ENCODE measurements around the gene DMGDH.

Gene DMGDH

DNA sequence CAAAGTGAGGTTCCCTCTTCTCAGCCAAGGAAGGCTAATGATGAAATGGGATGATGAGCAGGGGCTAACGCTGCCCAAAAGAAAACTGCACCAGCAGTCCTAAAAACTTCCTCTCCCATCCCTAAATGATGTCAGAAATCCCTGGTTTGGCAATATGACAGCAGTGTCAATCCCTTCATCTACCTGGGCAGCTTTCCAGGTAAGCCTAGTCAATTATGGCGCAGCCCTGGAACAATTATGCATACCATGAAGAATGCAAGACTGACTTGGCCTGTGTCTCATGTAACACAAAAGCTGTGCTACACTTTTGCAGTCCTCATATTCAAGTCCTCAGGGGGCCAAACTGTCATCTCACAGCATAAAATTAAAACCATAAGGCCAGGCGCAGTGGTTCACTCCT lies 7.0 kb downstream of the DMGDH start:
- no peak for DNase-seq

- no peak for DNase-seq
These were observed 9.8 kb downstream of the DMGDH start for GRCh38 chr5:79059674-79060073.

- DNase-seq: no peak
These were observed 12.6 kb downstream of the DMGDH start for GRCh38 chr5:79056847-79057246.

DNA sequence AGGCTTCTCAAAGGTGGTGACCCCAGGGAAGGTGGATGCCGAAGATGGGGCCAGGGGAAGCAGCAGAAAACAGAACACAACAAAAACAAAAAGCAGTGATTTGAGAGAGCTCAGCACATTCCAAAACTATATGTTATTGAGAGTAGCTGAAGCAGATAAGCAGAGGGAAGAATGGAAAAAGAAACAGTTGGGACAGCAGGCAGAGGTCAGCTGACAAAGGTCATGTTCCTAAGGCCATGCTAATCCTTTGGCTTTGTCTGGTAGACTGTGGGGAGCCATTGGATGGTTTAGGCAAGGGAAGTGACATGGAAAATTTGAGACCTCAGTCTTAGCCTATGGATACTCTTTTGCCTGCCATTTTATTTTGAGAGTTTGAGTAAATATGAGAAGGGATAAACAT lies 14.5 kb downstream of the DMGDH start:
- DNase-seq: no peak

DNA sequence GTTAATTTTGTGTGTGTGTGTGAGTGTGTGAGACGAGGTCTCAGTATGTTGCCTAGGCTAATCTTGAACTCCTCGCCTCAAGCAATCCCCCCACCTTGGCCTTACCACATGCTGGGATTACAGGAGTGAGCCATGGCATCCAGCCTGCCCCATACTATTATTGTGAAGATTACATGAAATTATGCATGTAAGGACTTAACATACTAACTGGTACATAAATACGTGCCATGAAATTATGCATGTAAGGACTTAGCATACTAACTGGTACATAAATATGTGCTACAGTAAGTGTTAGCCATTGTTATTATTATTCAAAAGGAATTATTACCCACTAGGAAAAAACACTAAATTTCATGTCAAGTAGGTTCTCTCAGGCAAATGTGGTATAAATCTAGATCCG lies 16.2 kb downstream of the DMGDH start:
- no peak for DNase-seq

DNA sequence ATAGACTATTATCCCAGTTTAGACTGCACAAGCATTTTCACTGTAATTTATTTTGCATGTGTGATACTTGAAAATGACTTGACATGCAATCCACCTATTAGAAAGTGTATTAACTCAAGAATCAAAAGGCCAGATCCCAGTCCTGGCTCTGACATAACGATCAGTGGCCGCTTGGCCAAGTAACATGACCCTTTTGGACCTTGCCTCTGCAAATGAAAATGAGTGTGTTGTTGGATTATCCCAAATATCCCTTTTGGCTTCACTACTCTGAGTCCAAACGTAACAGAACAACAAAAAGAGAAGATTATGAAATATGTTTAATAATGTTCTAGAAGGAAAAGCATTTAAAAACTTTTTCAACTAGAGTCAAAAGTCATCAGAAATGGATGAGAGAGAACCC lies 19.0 kb downstream of the DMGDH start:
- DNase-seq: no peak

GRCh38 chr5:79048437-79048836 lies 21.0 kb downstream of the DMGDH start:
- no peak for DNase-seq

DNA sequence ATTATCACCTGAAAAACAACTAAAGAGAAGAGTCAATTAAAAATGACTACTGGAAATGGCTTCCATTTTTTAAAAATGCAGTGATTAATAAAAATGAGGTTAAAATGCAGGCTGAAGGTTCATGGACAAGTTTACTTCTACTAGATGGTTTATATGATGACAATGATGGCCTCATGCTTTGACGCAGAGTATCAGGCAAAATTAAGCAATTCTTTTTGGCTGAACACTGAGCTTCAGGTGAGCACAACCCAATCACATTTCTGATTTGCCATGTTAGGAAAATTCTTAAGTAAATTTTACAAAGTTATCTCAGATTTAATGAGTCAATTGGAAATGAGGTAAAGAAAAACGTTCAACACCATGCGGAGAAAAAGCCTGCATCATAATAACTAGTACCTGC lies 22.3 kb downstream of the DMGDH start:
- DNase-seq: no peak

DNA sequence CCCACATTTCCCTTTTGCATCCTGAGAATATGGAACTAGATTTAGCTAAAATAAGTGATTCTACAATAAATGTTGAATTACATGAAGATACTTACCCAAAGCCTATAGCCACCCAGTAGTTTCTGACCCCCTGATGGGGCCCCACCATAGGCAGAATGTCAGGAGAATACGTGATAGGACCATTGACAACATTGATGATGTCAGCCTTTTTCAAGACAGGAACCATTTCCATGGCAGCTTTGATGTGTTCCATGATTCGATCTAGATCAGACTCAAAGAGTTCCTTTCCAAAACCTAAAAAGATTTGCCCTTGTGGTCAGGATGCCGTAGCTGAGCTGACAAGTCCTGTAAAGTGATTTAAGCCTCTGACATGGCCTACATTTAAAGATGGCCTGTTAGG lies 27.3 kb downstream of the DMGDH start:
- no peak for DNase-seq

DNA sequence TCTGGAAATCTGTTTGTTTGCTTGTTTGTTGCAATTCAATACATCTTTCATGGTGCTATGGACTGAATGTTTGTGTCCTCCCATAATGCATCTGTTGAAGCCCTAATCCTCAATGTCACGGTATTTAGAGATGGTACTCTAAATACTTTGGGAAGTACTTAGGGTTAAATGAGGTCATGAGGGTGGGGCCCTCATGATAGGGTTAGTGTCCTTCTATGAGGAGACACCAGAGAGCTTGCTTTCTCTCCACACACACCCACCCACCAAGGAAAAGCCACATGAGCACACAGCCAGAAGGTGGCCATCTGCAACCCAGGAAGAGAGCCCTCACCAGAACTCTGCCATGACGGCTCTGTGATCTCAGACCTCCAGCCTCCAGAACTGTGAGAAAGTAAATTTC lies 32.7 kb downstream of the DMGDH start:
- no peak for DNase-seq

DNA sequence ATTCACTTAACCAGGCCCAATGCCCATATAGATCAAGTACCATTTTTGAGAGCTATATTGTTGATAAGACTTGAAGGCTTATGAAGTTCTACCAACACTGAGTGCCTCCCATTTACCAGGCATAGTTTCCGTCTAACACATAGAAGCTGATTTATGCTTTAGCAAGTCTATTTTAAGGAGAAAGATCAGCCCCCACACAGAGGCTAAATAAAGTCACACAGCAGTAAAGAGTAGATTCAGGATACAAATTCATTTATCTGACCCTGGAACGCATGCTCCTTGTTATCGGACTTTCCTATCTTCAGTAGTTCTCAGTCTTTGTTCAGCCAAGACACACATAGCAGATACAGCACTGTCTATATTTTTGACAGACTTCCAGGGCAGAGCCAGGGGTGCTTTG lies 34.2 kb downstream of the DMGDH start:
- no peak for DNase-seq

- no peak for DNase-seq
These were observed 36.7 kb downstream of the DMGDH start for GRCh38 chr5:79032782-79033181.

DNA sequence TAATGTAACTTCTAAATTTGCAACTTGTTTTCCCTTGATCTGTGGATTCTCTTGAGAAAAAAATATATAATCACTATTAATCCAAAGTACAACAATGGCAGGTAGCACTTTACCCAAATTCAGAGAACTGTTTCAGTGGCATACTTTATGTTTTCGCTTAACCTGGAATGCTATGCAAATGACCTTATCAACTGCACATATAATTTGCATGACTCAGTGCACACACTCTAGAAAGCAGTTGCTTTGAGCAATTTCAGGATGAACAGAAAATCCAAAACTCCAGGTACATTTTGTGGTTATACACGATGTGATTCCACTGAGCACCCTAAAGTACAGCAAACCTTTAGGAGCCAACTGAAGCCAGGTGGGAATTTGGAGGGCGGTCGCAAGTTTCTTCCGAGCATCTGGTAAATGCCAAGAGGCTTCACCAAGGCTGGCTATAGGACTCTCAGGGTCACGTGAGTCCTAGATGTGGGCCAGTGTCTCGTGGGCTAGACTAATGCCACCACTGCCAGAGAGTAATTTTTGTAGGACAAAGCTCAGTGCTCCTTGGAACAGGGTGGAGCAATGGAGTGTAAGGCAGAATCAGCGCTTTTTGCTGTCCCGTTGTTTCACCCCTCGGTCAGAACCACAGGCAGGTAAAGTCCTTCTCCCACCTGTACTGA lies 37.3 kb downstream of the DMGDH start:
- no peak for DNase-seq

- DNase-seq: no peak
These were observed 38.0 kb downstream of the DMGDH start for GRCh38 chr5:79031485-79031867.

DNA sequence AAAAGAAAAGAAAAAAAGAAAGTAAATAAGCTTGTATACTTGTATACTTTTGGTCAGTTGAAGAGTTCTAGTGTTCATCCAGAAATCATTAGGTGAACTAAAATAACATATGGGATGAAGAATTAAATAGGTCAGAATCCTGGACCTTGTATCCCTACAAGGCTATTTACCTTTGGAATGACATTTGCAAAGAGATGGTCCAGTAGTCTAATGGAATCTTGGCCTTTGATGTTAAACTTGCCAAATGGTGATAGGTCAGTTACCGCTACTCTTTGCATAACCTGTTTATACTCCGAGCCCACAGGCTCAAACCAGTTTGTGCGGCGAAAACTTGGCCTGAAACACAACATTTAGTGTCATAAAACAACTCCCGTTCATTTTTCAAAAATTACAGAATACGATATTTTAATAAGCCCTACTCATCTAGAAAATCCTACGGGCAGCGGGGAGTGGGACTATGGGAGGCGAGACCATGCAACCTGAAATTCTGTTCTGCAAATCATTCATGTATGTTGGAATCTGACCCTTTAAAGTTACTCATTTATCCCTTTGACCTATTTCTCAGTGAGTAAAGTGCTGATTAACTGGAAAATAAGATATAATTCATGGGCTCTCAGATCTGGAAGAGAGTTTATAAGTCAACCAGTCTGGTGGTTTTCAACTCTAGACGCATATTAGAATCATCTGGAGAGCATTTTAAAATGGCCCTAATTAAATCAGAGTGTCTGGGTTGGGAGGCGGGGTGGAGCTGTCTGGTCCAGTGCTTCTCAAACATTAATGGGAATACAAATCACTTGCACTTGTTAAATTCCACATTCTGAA lies 38.6 kb downstream of the DMGDH start:
- no peak for DNase-seq

GRCh38 chr5:79025054-79025472 lies 44.4 kb downstream of the DMGDH start:
- peak; percentile 49 for DNase-seq

GRCh38 chr5:79023947-79024346 lies 45.5 kb downstream of the DMGDH start:
- DNase-seq: no peak

- DNase-seq: no peak
These were observed 46.1 kb downstream of the DMGDH start for GRCh38 chr5:79023348-79023747.

DNA sequence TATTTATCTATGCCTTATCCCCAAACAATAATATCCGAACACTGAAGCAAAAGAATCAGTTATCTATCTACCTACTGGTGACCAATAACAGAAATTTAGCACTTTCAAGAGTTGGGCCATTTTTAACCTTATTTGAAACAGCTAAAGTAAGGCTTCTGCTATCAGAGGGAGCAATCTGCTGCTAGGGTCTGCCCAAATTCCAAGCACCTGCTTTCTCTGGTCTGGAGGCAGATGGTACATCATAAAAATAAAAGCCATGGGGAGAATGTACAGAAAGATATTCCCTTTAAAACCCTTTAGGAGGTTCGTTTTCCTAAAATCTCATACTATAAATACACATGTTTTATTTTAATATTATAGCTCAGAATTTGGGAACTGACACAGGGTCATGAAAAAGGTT lies 46.7 kb downstream of the DMGDH start:
- DNase-seq: no peak

GRCh38 chr5:79021753-79022152 lies 47.7 kb downstream of the DMGDH start:
- no peak for DNase-seq

GRCh38 chr5:79020861-79021561 lies 48.5 kb downstream of the DMGDH start:
- peak; percentile 31 for DNase-seq

- no peak for DNase-seq
These were observed 54.8 kb downstream of the DMGDH start for GRCh38 chr5:79014631-79015030.

DNA sequence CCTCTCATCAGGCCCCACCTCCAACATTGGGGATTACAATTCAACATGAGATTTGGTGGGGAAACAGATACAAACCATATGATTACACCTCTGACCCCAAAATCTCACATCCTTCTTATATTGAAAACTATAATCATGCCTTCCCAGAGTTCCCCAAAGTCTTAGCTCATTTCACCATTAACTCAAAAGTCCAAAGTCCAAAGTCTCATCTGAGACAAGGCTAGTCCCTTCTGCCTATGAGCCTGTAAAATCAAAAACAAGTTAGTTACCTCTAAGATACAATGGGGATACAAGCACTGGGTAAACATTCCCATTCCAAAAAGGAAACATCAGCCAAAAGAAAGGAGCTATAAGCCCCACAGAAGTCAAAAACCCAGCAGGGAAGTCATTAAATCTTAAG lies 57.6 kb downstream of the DMGDH start:
- no peak for DNase-seq

GRCh38 chr5:79011219-79011836 lies 58.1 kb downstream of the DMGDH start:
- DNase-seq: no peak
